Calu3 (cell line): ENCODE results near the gene DGLUCY. TPM values are rescaled to one million over a fixed set of nuclear protein-coding genes. Genes with fewer than 3 reads are reported as not detected.

ENCODE experiments used
- BruUV-seq: library from RNA; stranded (reverse); fragments of 400-500 nt; replicated peaks from 2 replicates; lab custom pipeline; 2021; lab: Mats Ljungman, UMichigan
- CTCF ChIA-PET: fragments of 300-600 bp; sonication (Branson Sonifier 250); formaldehyde crosslinking; loops from one replicate; lab custom pipeline; 2022; ENCODE audit warnings: antibody characterized with exemption; lab: Charles Lee
- DNase-seq: peaks from one replicate; pipeline ENCODE4 v3.0.0; 2022
- H3K27ac Mint-ChIP-seq: one replicate; pipeline ENCODE4 v1.8.0; 2022; ENCODE audit warnings: mixed read lengths; ENCODE audit not compliant: unreplicated experiment
- H3K27me3 Mint-ChIP-seq: one replicate; pipeline ENCODE4 v1.8.0; 2022; ENCODE audit warnings: mixed read lengths; ENCODE audit not compliant: unreplicated experiment
- H3K36me3 Mint-ChIP-seq: one replicate; pipeline ENCODE4 v1.8.0; 2022; ENCODE audit warnings: mild to moderate bottlenecking, moderate library complexity, mixed read lengths; ENCODE audit not compliant: insufficient read depth, unreplicated experiment
- H3K4me1 Mint-ChIP-seq: one replicate; pipeline ENCODE4 v1.8.0; 2022; ENCODE audit warnings: mild to moderate bottlenecking, low read depth, mixed read lengths; ENCODE audit not compliant: unreplicated experiment
- H3K4me3 Mint-ChIP-seq: one replicate; pipeline ENCODE4 v1.8.0; 2022; ENCODE audit warnings: mild to moderate bottlenecking, low read depth, moderate library complexity, mixed read lengths; ENCODE audit not compliant: unreplicated experiment
- H3K9me3 Mint-ChIP-seq: one replicate; pipeline ENCODE4 v1.8.0; 2022; ENCODE audit warnings: low read depth, mixed read lengths; ENCODE audit not compliant: unreplicated experiment
- intact Hi-C: fragments of 100-400 bp; cut with micrococcal nuclease; formaldehyde crosslinking; loops from one replicate; pipeline ENCODE4 v1.10.0; 2022; ENCODE audit not compliant: unreplicated experiment
- total RNA-seq: library from RNA; stranded (reverse); gene quantifications from 2 replicates; pipeline ENCODE4 v1.2.3, GENCODE V29; 2022
- TF ChIP-seq, protein P1 (sequence below): fragments of 200-600 bp; IDR thresholded peaks from one replicate; pipeline ENCODE4 v1.8.0; 2022; ENCODE audit warnings: antibody characterized with exemption; ENCODE audit not compliant: unreplicated experiment

The DGLUCY gene
- total RNA-seq, 1 experiment from 2014 or later: 69.3 TPM

DNA sequence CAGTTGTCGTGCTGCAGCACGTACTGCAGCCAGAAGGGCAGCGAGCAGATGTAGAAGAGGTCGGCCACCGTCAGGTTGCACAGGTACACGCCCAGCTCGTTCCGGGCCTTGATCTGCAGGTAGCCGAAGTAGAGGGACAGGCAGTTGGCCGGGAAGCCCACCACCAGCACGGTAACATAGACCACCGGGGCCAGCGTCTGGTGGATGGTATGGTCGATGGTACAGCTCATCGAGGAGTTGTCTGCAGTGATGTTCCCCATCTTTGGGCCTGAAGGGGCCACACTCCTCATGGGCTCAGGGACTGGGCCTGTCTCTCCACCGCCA lies 120.9 kb downstream of the DGLUCY start:
- H3K36me3 Mint-ChIP-seq: peaks cover 4% of the 10 kb centered on the region

DNA sequence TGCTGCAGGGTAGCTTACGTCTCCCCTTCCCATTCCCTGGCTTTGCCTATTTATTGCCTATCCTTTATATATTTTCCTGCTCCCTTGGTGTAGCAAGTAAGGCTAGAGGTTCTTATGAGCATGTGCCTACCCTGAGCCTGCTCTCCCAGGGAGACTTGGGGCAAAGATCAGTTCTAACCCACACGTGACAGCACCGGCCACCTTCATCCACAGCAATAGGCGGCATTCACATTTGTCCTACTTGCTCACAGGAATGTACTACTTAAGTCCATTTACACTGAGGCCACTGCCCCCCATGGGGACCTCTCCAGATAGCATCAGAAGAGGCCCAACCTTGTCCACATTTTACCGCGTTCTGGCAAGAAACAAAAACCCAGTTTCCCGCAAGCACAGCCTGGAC lies 122.0 kb downstream of the DGLUCY start:
- Mint-ChIP-seq H3K9me3 (peaks cover 2% of the 10 kb centered on the region), H3K4me3 (no peak overlapping the region), H3K27me3 (peaks cover 22% of the 10 kb centered on the region), H3K4me1 (no peaks in the 10 kb centered on the region), H3K36me3 (peaks cover 4% of the 10 kb centered on the region), H3K27ac (no peak overlapping the region)
- DNase-seq: no peak
- CTCF ChIA-PET: interaction anchor here (1.8 kb wide), 1 partner anchor 14 kb away, joined by 5 read pairs; no protein-coding TSS in a partner anchor
- TF ChIP-seq, protein P1, sequence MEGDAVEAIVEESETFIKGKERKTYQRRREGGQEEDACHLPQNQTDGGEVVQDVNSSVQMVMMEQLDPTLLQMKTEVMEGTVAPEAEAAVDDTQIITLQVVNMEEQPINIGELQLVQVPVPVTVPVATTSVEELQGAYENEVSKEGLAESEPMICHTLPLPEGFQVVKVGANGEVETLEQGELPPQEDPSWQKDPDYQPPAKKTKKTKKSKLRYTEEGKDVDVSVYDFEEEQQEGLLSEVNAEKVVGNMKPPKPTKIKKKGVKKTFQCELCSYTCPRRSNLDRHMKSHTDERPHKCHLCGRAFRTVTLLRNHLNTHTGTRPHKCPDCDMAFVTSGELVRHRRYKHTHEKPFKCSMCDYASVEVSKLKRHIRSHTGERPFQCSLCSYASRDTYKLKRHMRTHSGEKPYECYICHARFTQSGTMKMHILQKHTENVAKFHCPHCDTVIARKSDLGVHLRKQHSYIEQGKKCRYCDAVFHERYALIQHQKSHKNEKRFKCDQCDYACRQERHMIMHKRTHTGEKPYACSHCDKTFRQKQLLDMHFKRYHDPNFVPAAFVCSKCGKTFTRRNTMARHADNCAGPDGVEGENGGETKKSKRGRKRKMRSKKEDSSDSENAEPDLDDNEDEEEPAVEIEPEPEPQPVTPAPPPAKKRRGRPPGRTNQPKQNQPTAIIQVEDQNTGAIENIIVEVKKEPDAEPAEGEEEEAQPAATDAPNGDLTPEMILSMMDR: no peak
- no TSS peak for BruUV-seq
- intact Hi-C loops: no loop called here

More for the DNA sequence above, 120.9 kb downstream of the DGLUCY start:
- intact Hi-C loops: no loop called here
- Mint-ChIP-seq H3K4me1 (no peaks in the 10 kb centered on the region), H3K27me3 (peaks cover 15% of the 10 kb centered on the region), H3K9me3 (peaks cover 2% of the 10 kb centered on the region), H3K4me3 (no peak overlapping the region), H3K27ac (no peak overlapping the region)
- TF ChIP-seq, protein P1: no peak
- CTCF ChIA-PET: no interaction called here
- no peak for DNase-seq
- no TSS peak for BruUV-seq

DNA sequence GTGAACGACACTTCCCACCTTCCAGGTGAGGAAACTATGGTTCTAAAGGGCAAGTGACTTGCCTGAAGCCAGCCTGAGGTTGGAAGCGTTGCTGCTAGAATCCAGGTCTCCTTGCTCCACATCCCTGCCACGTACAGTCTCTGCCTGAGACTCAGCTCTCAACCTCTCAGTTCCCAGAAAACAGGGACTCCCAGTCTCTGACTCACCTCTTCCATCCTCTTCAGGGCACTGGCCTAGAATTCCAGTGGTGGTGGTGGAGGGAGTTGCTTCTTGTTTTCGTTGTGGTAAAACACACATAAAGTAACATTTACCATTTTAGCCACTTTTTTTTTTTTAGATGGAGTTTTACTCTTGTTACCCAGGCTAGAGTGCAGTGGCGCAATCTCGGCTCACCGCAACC lies 123.3 kb downstream of the DGLUCY start:
- intact Hi-C loops: no loop called here
- no TSS peak for BruUV-seq
- TF ChIP-seq, protein P1: no peak
- Mint-ChIP-seq H3K36me3 (peaks cover 4% of the 10 kb centered on the region), H3K4me3 (no peak overlapping the region), H3K27me3 (peaks cover 35% of the 10 kb centered on the region), H3K4me1 (no peaks in the 10 kb centered on the region), H3K27ac (no peak overlapping the region), H3K9me3 (peaks cover 2% of the 10 kb centered on the region)
- DNase-seq: no peak
- CTCF ChIA-PET: interaction anchor here (1.8 kb wide), 1 partner anchor 13 kb away, joined by 5 read pairs; no protein-coding TSS in a partner anchor

DNA sequence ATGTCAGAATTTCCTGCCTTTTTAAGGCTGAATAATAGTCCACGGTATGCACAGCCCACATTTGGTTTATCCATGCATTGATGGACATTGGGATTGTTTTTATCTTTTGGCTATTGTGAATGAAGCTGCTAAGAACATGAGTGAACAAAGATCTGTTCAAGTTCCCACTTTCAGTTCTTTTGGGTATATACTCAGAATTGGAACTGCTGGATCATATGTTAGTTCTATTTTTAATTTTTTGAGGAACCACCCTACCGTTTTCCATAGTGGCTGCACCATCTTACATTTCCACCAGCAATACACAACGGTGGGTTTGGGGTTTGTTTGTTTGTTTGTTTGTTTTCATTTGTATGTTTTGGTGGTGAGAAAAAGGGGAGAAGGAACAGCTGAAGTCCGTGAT lies 124.2 kb downstream of the DGLUCY start:
- BruUV-seq: no TSS peak
- no peak overlapping the region for H3K27ac Mint-ChIP-seq
- no peak for DNase-seq
- TF ChIP-seq, protein P1: no peak
- no peak overlapping the region for H3K4me3 Mint-ChIP-seq
- intact Hi-C loops: no loop called here
- peaks cover 2% of the 10 kb centered on the region for H3K9me3 Mint-ChIP-seq
- no peaks in the 10 kb centered on the region for H3K4me1 Mint-ChIP-seq
- peaks cover 4% of the 10 kb centered on the region for H3K36me3 Mint-ChIP-seq
- peaks cover 42% of the 10 kb centered on the region for H3K27me3 Mint-ChIP-seq
- CTCF ChIA-PET: no interaction called here
